H9 (cell line): ENCODE results near the gene CRNKL1. TPM values are rescaled to one million over a fixed set of nuclear protein-coding genes. Genes with fewer than 3 reads are reported as not detected.

Experiments used
- DNase-seq: peaks from one replicate; pipeline ENCODE4 v3.0.0-alpha.2; 2017
- H2AFZ ChIP-seq: one replicate; pipeline ENCODE4 v1.6.1; 2013; ENCODE audit warnings: mild to moderate bottlenecking, low read length, control low read depth, moderate library complexity
- H2AK5ac ChIP-seq: 2 replicates; pipeline ENCODE4 v1.6.1; 2013; ENCODE audit warnings: low read length, control low read depth, mixed read lengths; ENCODE audit not compliant: insufficient read length
- H2BK120ac ChIP-seq: one replicate; pipeline ENCODE4 v1.6.1; 2013; ENCODE audit warnings: low read depth, mild to moderate bottlenecking, low read length, control low read depth, inconsistent platforms; ENCODE audit not compliant: poor library complexity, severe bottlenecking
- H2BK12ac ChIP-seq: 2 replicates; pipeline ENCODE4 v1.6.1; 2013; ENCODE audit warnings: low read length, control low read depth, mixed read lengths, low read depth; ENCODE audit not compliant: insufficient read length
- H2BK15ac ChIP-seq: 2 replicates; pipeline ENCODE4 v1.6.1; 2013; ENCODE audit warnings: low read depth, low read length, control low read depth
- H2BK20ac ChIP-seq: one replicate; pipeline ENCODE4 v1.6.1; 2013; ENCODE audit warnings: low read depth, mild to moderate bottlenecking, low read length, control low read depth, inconsistent platforms; ENCODE audit not compliant: poor library complexity, severe bottlenecking
- H2BK5ac ChIP-seq: 2 replicates; pipeline ENCODE4 v1.6.1; 2013; ENCODE audit warnings: low read length, control low read depth, mixed read lengths; ENCODE audit not compliant: insufficient read length
- H3K14ac ChIP-seq: 2 replicates; pipeline ENCODE4 v1.6.1; 2013; ENCODE audit warnings: low read length, control low read depth; ENCODE audit not compliant: insufficient read depth
- H3K18ac ChIP-seq: 2 replicates; pipeline ENCODE4 v1.6.1; 2013; ENCODE audit warnings: low read depth, mild to moderate bottlenecking, mixed read lengths, low read length, control low read depth; ENCODE audit not compliant: insufficient read length
- H3K23ac ChIP-seq: 2 replicates; pipeline ENCODE4 v1.6.1; 2013; ENCODE audit warnings: low read length, control low read depth, mixed read lengths, low read depth; ENCODE audit not compliant: insufficient read length
- H3K23me2 ChIP-seq: 2 replicates; pipeline ENCODE4 v1.6.1; 2013; ENCODE audit warnings: low read depth, mild to moderate bottlenecking, mixed read lengths, low read length, control low read depth; ENCODE audit not compliant: insufficient read length, poor library complexity, severe bottlenecking
- H3K27ac ChIP-seq: 2 replicates; pipeline ENCODE4 v1.5.1; 2013; ENCODE audit warnings: low read length, control low read depth, mixed read lengths, low read depth; ENCODE audit not compliant: insufficient read length
- H3K27me3 ChIP-seq: 2 replicates; pipeline ENCODE4 v1.6.1; 2013; ENCODE audit warnings: low read length, control low read depth, inconsistent platforms; ENCODE audit not compliant: insufficient read depth
- H3K4ac ChIP-seq: 2 replicates; pipeline ENCODE4 v1.6.1; 2013; ENCODE audit warnings: low read depth, mild to moderate bottlenecking, control low read depth, inconsistent platforms, low read length, moderate library complexity
- H3K4me1 ChIP-seq: 2 replicates; pipeline ENCODE4 v1.6.1; 2013; ENCODE audit warnings: low read length, control low read depth, inconsistent platforms; ENCODE audit not compliant: insufficient read depth
- H3K4me2 ChIP-seq: 2 replicates; pipeline ENCODE4 v1.6.1; 2013; ENCODE audit warnings: low read length, control low read depth, mixed read lengths; ENCODE audit not compliant: insufficient read length, insufficient read depth
- H3K56ac ChIP-seq: 2 replicates; pipeline ENCODE4 v1.6.1; 2013; ENCODE audit warnings: low read depth, mild to moderate bottlenecking, mixed read lengths, low read length, control low read depth; ENCODE audit not compliant: insufficient read length
- H3K79me1 ChIP-seq: 2 replicates; pipeline ENCODE4 v1.6.1; 2013; ENCODE audit warnings: low read depth, mild to moderate bottlenecking, moderate library complexity, low read length, control low read depth, inconsistent platforms; ENCODE audit not compliant: insufficient read depth, poor library complexity, severe bottlenecking
- H3K79me2 ChIP-seq: 2 replicates; pipeline ENCODE4 v1.6.1; 2013; ENCODE audit warnings: low read length, control low read depth, inconsistent platforms; ENCODE audit not compliant: insufficient read depth
- H3K9ac ChIP-seq: 2 replicates; pipeline ENCODE4 v1.6.1; 2013; ENCODE audit warnings: low read length, control low read depth, mixed read lengths; ENCODE audit not compliant: insufficient read length; ENCODE audit errors: extremely low read depth
- H3K9me3 ChIP-seq: one replicate; pipeline ENCODE4 v1.6.1; 2013; ENCODE audit warnings: low read depth, low read length, inconsistent platforms; ENCODE audit not compliant: control insufficient read depth
- H3T11ph ChIP-seq: one replicate; pipeline ENCODE4 v1.6.1; 2013; ENCODE audit warnings: mild to moderate bottlenecking, low read length, control low read depth, inconsistent platforms
- H4K20me1 ChIP-seq: one replicate; pipeline ENCODE4 v1.6.1; 2013; ENCODE audit not compliant: control insufficient read depth, insufficient read length, insufficient read depth
- H4K5ac ChIP-seq: 2 replicates; pipeline ENCODE4 v1.6.1; 2013; ENCODE audit warnings: low read depth, mild to moderate bottlenecking, mixed read lengths, low read length, control low read depth; ENCODE audit not compliant: insufficient read length
- H4K8ac ChIP-seq: replicated peaks from 2 replicates; pipeline ENCODE4 v1.6.1; 2013; ENCODE audit warnings: low read length, control low read depth, mixed read lengths, low read depth; ENCODE audit not compliant: insufficient read length
- H4K91ac ChIP-seq: 2 replicates; pipeline ENCODE4 v1.6.1; 2013; ENCODE audit warnings: low read depth, mild to moderate bottlenecking, moderate library complexity, mixed read lengths, low read length, control low read depth; ENCODE audit not compliant: insufficient read length
- H3K27ac Mint-ChIP-seq, 3 experiments: 2 replicates in 2 of 3; 3 replicates in 1 of 3; pipeline ENCODE4 v1.8.0; 2020 to 2021; ENCODE audit warnings: mixed read lengths in 3 of 3, mild to moderate bottlenecking in 1 of 3, moderate library complexity in 1 of 3
- H3K27me3 Mint-ChIP-seq: 2 replicates; pipeline ENCODE4 v1.8.0; 2021; ENCODE audit warnings: low read depth, mild to moderate bottlenecking, moderate library complexity, mixed read lengths
- H3K36me3 Mint-ChIP-seq, 3 experiments: 2 replicates in 2 of 3; 3 replicates in 1 of 3; pipeline ENCODE4 v1.8.0; 2020 to 2021; ENCODE audit warnings: low read depth in 3 of 3, mixed read lengths in 3 of 3; ENCODE audit not compliant: insufficient read depth in 1 of 3
- H3K4me1 Mint-ChIP-seq, 2 experiments: 2 replicates each; pipeline ENCODE4 v1.8.0; 2020; ENCODE audit warnings: mixed read lengths in 2 of 2
- H3K4me3 Mint-ChIP-seq, 2 experiments: 2 replicates in 1 of 2; 3 replicates in 1 of 2; pipeline ENCODE4 v1.8.0; 2020 to 2021; ENCODE audit warnings: mild to moderate bottlenecking in 2 of 2, mixed read lengths in 2 of 2, moderate library complexity in 1 of 2
- H3K9me3 Mint-ChIP-seq, 2 experiments: 2 replicates in 1 of 2; 3 replicates in 1 of 2; pipeline ENCODE4 v1.8.0; 2020; ENCODE audit warnings: mild to moderate bottlenecking in 2 of 2, mixed read lengths in 2 of 2, moderate library complexity in 1 of 2
- WGBS: extraction: QIAGEN DNeasy Blood & Tissue Kit; methylation state at CpG from one replicate; pipeline ENCODE4 v1.1.7; 2013; ENCODE audit warnings: missing lambda C conversion rate, low lambda C conversion rate, mixed read lengths; ENCODE audit not compliant: insufficient read length; ENCODE audit errors: extremely low coverage; 5-methylcytosine and 5-hydroxymethylcytosine counted together
- total RNA-seq: library from RNA; stranded (reverse); gene quantifications from 2 replicates; pipeline ENCODE4 v1.2.1, GENCODE V29; 2021
- TF ChIP-seq, protein P1 (sequence below): fragments of 200-600 bp; sonication (generic); conservative IDR thresholded peaks from 3 replicates; pipeline ENCODE4 v1.8.0; 2021; ENCODE audit warnings: antibody characterized with exemption, mild to moderate bottlenecking

Gene CRNKL1
- total RNA-seq, 1 experiment from 2014 or later, result 30.2 TPM

DNA sequence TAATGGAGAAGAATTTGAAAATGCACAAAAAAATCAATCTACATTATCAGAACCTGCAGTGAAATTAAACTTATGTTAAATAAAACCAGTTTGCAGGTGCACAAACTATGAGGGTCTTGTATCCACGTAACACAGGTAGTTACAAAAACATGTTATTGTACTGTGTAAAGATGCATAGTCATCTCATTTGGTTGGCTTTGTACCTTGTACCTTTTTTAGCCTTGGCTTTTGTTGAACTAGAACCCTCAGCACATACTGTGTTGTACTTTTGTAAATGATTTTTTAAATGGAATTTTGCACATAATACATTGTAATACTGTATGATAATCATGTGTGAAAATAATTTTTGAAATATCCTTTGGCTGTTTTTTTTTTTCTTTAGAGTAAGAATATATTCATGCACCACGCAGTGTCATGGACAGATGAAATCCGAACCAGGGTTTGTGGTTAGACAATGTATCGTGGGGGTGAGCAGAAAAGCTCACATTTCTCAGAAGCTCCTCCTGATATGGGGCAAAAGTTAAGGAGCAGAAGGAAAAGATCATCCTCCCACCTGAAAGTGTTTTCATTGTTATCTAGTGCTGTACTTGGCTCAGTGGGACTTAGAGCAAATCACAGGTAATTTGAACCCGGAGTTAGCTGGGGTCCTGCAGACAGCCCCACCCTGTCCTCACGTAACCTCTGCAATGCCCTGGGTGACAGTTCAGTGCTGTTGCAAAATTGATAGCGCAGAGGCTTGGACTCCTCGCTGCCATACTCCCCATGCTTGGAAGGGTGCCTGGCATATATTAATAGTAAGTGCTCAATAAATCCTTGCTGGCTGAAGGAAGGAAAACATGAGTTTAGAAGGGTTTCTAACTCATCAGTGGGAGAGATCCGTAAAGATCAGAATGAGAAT lies 49.9 kb downstream of the CRNKL1 start:
- no peak overlapping the region for H3K9ac ChIP-seq
- H3K27ac ChIP-seq, result no peak overlapping the region
- Mint-ChIP-seq H3K27ac (no peak overlapping the region; a peak in 2 of 7 replicates), H3K4me3 (no peak overlapping the region), H3K27me3 (peaks cover 2% of the 10 kb centered on the region; the same call in 1 of the 2 replicates), H3K36me3 (no peaks in the 10 kb centered on the region), H3K4me1 (peaks cover 11 to 12% of the 10 kb centered on the region in 2 experiments), H3K9me3 (no peaks in the 10 kb centered on the region)
- no peak overlapping the region for H2BK15ac ChIP-seq
- no peak for DNase-seq
- no peaks in the 10 kb centered on the region for H3K27me3 ChIP-seq
- no peak overlapping the region for H3K18ac ChIP-seq
- H2BK12ac ChIP-seq, result no peak overlapping the region
- no peak overlapping the region for H3K14ac ChIP-seq
- H3K23me2 ChIP-seq, result no peaks in the 10 kb centered on the region
- H3K4ac ChIP-seq, result no peak overlapping the region
- TF ChIP-seq, protein P1, sequence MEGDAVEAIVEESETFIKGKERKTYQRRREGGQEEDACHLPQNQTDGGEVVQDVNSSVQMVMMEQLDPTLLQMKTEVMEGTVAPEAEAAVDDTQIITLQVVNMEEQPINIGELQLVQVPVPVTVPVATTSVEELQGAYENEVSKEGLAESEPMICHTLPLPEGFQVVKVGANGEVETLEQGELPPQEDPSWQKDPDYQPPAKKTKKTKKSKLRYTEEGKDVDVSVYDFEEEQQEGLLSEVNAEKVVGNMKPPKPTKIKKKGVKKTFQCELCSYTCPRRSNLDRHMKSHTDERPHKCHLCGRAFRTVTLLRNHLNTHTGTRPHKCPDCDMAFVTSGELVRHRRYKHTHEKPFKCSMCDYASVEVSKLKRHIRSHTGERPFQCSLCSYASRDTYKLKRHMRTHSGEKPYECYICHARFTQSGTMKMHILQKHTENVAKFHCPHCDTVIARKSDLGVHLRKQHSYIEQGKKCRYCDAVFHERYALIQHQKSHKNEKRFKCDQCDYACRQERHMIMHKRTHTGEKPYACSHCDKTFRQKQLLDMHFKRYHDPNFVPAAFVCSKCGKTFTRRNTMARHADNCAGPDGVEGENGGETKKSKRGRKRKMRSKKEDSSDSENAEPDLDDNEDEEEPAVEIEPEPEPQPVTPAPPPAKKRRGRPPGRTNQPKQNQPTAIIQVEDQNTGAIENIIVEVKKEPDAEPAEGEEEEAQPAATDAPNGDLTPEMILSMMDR, result no peak
- peaks cover 4% of the 10 kb centered on the region for H4K20me1 ChIP-seq
- no peak overlapping the region for H3K4me2 ChIP-seq
- no peak overlapping the region for H2BK20ac ChIP-seq
- H3K4me1 ChIP-seq, result no peaks in the 10 kb centered on the region
- H2BK120ac ChIP-seq, result no peak overlapping the region
- no peaks in the 10 kb centered on the region for H3K9me3 ChIP-seq
- WGBS, result no CpG with 5 or more reads among the region's 9 CpGs
- H2BK5ac ChIP-seq, result no peak overlapping the region
- no peak overlapping the region for H4K91ac ChIP-seq
- no peak overlapping the region for H3T11ph ChIP-seq
- H3K23ac ChIP-seq, result no peak overlapping the region
- H2AK5ac ChIP-seq, result no peak overlapping the region
- H4K8ac ChIP-seq, result no peak overlapping the region
- no peak overlapping the region for H4K5ac ChIP-seq
- no peaks in the 10 kb centered on the region for H3K79me1 ChIP-seq
- no peak overlapping the region for H3K56ac ChIP-seq
- H2AFZ ChIP-seq, result no peak overlapping the region
- no peaks in the 10 kb centered on the region for H3K79me2 ChIP-seq
